ENCODE measurements around the gene PNMA6F.
A peak's percentile ranks its signal among the peaks of the same experiment; 100 is the strongest.

Gene PNMA6F

DNA sequence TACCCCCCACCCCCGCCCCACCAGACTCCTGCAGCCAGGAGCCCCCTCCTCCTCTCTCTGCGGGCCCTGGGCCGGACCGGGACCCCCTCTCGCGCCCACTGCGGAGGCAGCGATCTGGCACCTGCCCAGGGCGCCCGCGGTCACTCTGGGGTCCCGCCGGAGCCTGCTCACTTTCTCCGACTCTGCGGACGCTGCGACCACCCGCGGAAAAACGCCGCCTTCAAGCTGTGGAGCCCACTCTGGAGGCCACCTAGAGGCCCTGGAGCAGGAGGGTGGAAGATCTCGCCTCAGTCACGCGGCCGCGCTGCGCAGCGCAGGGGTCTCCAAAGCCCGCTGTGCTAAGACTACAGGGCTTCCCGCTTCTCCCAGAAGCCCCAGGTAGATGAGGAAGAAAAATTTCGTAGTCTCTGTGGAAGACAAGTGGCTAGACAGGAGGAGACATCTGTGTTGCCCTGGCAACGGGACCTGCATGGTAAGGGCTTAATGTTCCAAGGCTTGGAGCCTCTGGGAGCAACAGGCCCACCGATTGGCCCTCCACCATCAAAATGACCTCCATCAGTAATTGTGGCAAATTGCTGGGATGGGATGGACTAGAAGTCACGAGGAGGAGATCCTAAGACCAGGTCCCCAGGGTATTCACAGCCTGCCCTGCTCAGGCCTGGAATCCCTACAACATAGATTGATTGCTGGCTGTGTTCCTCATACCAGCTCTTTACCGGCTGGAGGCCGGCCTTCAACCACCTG, at the start of gene PNMA6F:
Gene PNMA6F (minus strand): TSS at position 387 of the 744 bp plus-strand sequence. CDS start 1,093 bp downstream, outside the sequence.
- TF ChIP-seq, protein P1, sequence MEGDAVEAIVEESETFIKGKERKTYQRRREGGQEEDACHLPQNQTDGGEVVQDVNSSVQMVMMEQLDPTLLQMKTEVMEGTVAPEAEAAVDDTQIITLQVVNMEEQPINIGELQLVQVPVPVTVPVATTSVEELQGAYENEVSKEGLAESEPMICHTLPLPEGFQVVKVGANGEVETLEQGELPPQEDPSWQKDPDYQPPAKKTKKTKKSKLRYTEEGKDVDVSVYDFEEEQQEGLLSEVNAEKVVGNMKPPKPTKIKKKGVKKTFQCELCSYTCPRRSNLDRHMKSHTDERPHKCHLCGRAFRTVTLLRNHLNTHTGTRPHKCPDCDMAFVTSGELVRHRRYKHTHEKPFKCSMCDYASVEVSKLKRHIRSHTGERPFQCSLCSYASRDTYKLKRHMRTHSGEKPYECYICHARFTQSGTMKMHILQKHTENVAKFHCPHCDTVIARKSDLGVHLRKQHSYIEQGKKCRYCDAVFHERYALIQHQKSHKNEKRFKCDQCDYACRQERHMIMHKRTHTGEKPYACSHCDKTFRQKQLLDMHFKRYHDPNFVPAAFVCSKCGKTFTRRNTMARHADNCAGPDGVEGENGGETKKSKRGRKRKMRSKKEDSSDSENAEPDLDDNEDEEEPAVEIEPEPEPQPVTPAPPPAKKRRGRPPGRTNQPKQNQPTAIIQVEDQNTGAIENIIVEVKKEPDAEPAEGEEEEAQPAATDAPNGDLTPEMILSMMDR (IDR thresholded peaks at IDR 0.05; ENCODE audit: insufficient read depth, low read depth, low read length, missing control alignments) = no peak
- no peak for DNase-seq (ENCODE audit: low read depth)
- H3K4me3 ChIP-seq (ENCODE audit: low read depth, low read length) = no peak within 1 kb of the TSS

DNA sequence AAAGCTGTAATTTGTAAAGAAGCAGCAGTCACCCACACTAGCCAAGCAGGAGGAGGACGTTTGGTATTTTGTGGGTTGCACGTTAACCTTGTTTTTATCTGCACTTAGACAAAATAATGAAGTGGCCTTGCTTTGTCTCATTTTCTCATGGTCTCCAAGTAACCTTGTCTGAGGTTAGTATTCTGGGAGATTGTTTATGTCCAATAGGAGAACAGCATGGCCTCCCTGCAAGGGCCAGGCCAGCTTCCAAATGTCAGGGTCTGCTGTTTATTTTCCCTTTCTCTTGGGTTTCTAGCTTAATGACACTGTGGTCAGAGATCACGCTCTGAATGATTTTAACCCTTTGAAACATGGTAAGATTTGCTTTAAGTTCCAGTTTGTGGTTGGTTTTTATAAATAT, 49.7 kb upstream of the PNMA6F start:
- TF ChIP-seq, protein P1 (IDR thresholded peaks at IDR 0.05; ENCODE audit: insufficient read depth, low read depth, low read length, missing control alignments) = no peak
- H3K4me3 ChIP-seq (ENCODE audit: low read depth, low read length) = no peak overlapping the region
- DNase-seq (ENCODE audit: low read depth) = no peak

DNA sequence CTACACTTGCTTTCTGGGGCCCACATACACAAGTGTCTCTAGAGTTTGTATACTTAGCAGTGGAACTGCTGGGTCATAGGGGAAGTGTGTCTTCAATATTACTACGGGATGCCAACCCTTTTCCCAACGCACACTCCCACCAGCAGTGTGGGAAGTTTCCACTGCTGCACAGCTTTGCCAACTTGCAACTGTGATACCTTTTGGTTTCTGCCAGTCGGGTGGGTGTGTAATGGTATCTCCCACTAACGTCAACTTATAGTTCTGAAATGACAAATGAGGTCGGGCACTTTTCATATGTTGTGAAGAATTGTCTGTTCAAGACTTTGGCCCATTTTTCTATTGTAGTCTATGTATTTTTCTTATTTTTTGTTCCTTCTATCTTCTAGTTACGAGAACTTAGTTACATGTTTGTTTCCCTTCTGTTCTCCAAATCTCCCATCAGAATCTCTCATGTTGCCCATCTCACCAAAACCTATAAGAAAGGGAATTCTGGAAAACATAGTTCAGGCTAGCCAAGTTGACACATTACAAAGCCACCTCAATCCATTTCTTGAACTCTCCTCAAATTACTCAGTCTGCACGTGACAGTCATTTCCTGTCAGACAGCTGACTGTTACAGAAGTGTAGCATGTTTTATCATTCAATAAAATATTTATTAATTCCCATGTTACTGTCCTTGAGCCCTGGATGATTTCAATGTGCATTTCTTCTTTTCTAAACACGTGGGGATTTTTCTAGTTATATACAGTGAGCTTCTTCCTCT, 48.9 kb upstream of the PNMA6F start:
- H3K4me3 ChIP-seq (ENCODE audit: low read depth, low read length) = no peak overlapping the region
- TF ChIP-seq, protein P1 (IDR thresholded peaks at IDR 0.05; ENCODE audit: insufficient read depth, low read depth, low read length, missing control alignments) = no peak
- no peak for DNase-seq (ENCODE audit: low read depth)

DNA sequence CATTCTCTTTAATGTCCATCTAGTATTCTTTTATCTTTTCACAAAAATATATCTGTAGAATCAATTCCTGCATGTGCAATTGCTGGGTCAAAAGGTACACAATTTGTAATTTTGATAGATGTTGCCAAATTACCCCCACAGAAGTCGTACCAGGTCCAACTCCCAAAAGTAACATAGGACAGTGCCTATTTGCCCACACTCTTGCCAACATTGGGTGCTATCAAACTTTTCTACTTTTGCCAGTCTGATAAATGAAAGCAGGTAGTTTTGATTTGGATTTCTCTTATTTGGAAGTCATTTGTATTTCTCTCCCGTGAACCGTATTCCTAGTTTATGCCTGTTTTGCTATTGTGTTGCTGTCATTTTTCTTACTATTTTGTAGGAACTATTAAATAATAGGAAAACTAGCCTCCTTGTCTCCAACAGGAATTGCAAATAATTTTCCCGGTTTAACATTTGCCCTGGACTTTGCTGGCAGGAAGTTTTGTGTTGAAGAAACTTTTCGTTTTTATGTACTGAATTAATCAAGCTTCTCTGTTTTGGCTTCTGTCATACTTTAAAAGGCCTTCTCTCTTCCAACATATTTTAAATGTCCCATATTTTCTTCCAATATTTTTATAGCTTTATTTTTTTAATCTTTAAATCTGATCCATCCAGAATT, 45.4 kb upstream of the PNMA6F start:
- TF ChIP-seq, protein P1 (IDR thresholded peaks at IDR 0.05; ENCODE audit: insufficient read depth, low read depth, low read length, missing control alignments) = no peak
- H3K4me3 ChIP-seq (ENCODE audit: low read depth, low read length) = no peak overlapping the region
- DNase-seq (ENCODE audit: low read depth) = no peak

DNA sequence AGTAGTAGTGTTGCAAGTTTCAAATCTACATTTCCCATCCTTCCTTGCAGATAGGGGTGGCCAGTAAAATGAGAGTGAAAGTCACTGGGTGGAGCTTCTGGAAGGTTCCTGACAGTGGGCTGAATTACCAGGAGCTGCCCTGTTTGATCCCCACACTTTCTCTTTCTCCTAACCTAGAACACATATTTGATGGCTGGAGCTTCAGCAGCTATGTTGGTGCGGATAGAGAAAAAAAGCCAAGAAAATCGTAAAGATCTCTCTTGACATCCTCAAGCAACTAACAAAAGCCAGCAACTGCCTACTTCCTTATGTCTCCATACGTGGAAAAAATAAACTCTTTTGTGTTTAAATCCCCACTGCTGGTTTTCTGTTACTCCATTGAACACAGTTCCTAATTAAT, 44.6 kb upstream of the PNMA6F start:
- TF ChIP-seq, protein P1 (IDR thresholded peaks at IDR 0.05; ENCODE audit: insufficient read depth, low read depth, low read length, missing control alignments) = no peak
- H3K4me3 ChIP-seq (ENCODE audit: low read depth, low read length) = no peak overlapping the region
- DNase-seq (ENCODE audit: low read depth) = no peak

DNA sequence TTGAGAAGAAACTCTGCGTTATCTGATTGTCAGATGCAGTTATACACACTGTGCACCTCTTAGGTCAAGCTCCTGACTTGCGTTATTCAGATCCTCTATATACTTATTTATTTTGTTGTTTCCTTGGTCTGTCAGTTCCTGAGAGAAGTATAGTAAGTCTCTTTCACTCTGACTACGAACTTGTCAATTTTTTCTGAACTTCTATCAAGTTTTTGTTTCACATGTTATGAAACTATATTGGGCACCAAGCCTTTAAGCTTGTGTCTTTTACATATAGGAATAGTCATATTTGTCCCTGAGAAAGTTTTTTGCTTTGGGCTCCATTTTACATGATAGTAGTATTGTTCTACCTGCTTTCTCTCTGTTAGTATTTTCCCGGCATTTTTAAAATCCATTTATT, 44.1 kb upstream of the PNMA6F start:
- TF ChIP-seq, protein P1 (IDR thresholded peaks at IDR 0.05; ENCODE audit: insufficient read depth, low read depth, low read length, missing control alignments) = no peak
- DNase-seq (ENCODE audit: low read depth) = peak; percentile 37
- no peak overlapping the region for H3K4me3 ChIP-seq (ENCODE audit: low read depth, low read length)

All from GM12865 (cell line).